Measurements from ENCODE around the gene MYRIP.

The MYRIP gene

GRCh38 chr3:39910135-39910534, 100.7 kb downstream of the MYRIP start:
- DNase-seq, result no peak

- no peak for DNase-seq
These were observed 101.5 kb downstream of the MYRIP start for GRCh38 chr3:39910826-39911464.

- DNase-seq, result no peak
These were observed 102.3 kb downstream of the MYRIP start for GRCh38 chr3:39911465-39912309.

- DNase-seq, result no peak
These were observed 105.6 kb downstream of the MYRIP start for GRCh38 chr3:39915027-39915426.

GRCh38 chr3:39917065-39917773, 107.8 kb downstream of the MYRIP start:
- DNase-seq, result no peak

- DNase-seq, result no peak
These were observed 109.9 kb downstream of the MYRIP start for GRCh38 chr3:39919281-39919680.

- no peak for DNase-seq
These were observed 110.9 kb downstream of the MYRIP start for GRCh38 chr3:39920271-39920670.

- DNase-seq, result no peak
These were observed 118.1 kb downstream of the MYRIP start for GRCh38 chr3:39927479-39927878.

- DNase-seq, result no peak
These were observed 124.7 kb downstream of the MYRIP start for GRCh38 chr3:39933986-39934693.

GRCh38 chr3:39934696-39935095, 125.3 kb downstream of the MYRIP start:
- no peak for DNase-seq

GRCh38 chr3:39935261-39935660, 125.9 kb downstream of the MYRIP start:
- DNase-seq, result no peak

GRCh38 chr3:39936848-39937247, 127.4 kb downstream of the MYRIP start:
- DNase-seq, result no peak

GRCh38 chr3:39937315-39937714, 127.9 kb downstream of the MYRIP start:
- DNase-seq, result no peak

- no peak for DNase-seq
These were observed 128.5 kb downstream of the MYRIP start for GRCh38 chr3:39937874-39938273.

- no peak for DNase-seq
These were observed 132.5 kb downstream of the MYRIP start for GRCh38 chr3:39941931-39942330.

- peak; percentile 60 for DNase-seq
These were observed 151.2 kb downstream of the MYRIP start for GRCh38 chr3:39960515-39961191.

GRCh38 chr3:39961230-39961629, 151.8 kb downstream of the MYRIP start:
- DNase-seq, result peak; percentile 54

GRCh38 chr3:39962581-39962980, 153.2 kb downstream of the MYRIP start:
- no peak for DNase-seq

- no peak for DNase-seq
These were observed 156.1 kb downstream of the MYRIP start for GRCh38 chr3:39965461-39965860.

GRCh38 chr3:39965997-39966396, 156.6 kb downstream of the MYRIP start:
- DNase-seq, result no peak

GRCh38 chr3:39970982-39971381, 161.6 kb downstream of the MYRIP start:
- no peak for DNase-seq

- DNase-seq, result no peak
These were observed 162.2 kb downstream of the MYRIP start for GRCh38 chr3:39971559-39972031.
